Left hindlimb (tissue), 1 donor: Measurements from ENCODE around the gene DPP8.
"Not testable (repeated sequence)": the region's sequence is repeated elsewhere in the genome, so short reads cannot be mapped to it uniquely, and the experiment has no call there.

ENCODE experiments used
- DNase-seq: peaks from one replicate; pipeline ENCODE4 v3.0.0-alpha.2; 2018

The DPP8 gene

GRCh38 chr15:65400760-65401610 is 116.5 kb downstream of the DPP8 start:
- peak; percentile 81 for DNase-seq

- no peak for DNase-seq
Observed at GRCh38 chr15:65399997-65400396, 117.5 kb downstream of the DPP8 start.

GRCh38 chr15:65399001-65399706 is 118.3 kb downstream of the DPP8 start:
- DNase-seq, result no peak

- DNase-seq, result not testable (repeated sequence)
Observed at GRCh38 chr15:65398486-65398885, 119.0 kb downstream of the DPP8 start.

- no peak for DNase-seq
Observed at GRCh38 chr15:65396965-65397317, 120.5 kb downstream of the DPP8 start.

- DNase-seq, result no peak
Observed at GRCh38 chr15:65396283-65396964, 121.1 kb downstream of the DPP8 start.

GRCh38 chr15:65395567-65396202 is 121.8 kb downstream of the DPP8 start:
- DNase-seq, result no peak

GRCh38 chr15:65394936-65395335 is 122.6 kb downstream of the DPP8 start:
- no peak for DNase-seq

- DNase-seq, result no peak
Observed at GRCh38 chr15:65394280-65394789, 123.2 kb downstream of the DPP8 start.

GRCh38 chr15:65393557-65393956 is 123.9 kb downstream of the DPP8 start:
- DNase-seq, result no peak

GRCh38 chr15:65393091-65393490 is 124.4 kb downstream of the DPP8 start:
- no peak for DNase-seq
